ENCODE measurements around the gene CBLC. TPM values are rescaled to one million over a fixed set of nuclear protein-coding genes. Genes with fewer than 3 reads are reported as not detected.

CBLC gene
- total and polyA plus RNA-seq, 10 of the 15 experiments (the other 5 are each of a cell fraction or from before 2014, with no cell fraction given) = not detected

DNA sequence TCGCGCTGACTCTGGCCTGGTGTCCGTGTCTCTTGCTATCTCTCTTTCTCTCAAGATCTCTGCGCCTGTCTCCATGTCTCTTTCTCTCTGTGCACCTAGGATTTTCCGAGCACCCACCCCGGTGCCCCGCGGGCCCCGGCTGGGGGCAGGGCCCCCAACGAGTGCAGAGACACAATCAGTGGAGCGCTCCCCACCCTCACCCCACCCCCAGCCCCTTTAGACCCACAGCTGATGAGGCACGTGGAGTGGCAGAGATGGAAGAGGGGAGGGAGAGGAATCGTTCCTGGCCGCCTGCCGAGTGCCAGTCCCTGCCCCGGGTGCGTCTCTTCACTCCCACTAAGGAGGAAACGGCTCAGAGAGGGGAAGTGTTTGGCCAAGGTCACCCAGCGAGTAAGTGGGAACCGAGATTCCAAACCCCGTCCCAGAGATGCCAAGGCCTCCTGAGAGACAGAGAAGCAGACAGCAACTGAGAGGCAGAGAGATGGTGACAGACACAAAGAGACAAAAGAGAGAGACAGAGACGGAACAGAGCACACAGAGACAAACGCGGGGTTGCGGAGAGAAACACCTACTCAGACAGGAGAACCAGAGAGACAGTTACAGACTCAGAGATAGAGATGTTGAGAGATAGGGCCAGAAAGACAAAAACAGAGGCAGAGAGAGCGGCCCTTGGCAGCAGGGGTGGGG, 29.8 kb upstream of the CBLC start (continued):
- TF ChIP-seq, protein P1, sequence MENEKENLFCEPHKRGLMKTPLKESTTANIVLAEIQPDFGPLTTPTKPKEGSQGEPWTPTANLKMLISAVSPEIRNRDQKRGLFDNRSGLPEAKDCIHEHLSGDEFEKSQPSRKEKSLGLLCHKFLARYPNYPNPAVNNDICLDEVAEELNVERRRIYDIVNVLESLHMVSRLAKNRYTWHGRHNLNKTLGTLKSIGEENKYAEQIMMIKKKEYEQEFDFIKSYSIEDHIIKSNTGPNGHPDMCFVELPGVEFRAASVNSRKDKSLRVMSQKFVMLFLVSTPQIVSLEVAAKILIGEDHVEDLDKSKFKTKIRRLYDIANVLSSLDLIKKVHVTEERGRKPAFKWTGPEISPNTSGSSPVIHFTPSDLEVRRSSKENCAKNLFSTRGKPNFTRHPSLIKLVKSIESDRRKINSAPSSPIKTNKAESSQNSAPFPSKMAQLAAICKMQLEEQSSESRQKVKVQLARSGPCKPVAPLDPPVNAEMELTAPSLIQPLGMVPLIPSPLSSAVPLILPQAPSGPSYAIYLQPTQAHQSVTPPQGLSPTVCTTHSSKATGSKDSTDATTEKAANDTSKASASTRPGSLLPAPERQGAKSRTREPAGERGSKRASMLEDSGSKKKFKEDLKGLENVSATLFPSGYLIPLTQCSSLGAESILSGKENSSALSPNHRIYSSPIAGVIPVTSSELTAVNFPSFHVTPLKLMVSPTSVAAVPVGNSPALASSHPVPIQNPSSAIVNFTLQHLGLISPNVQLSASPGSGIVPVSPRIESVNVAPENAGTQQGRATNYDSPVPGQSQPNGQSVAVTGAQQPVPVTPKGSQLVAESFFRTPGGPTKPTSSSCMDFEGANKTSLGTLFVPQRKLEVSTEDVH (IDR thresholded peaks at IDR 0.05; ENCODE audit: low read depth, partially characterized antibody) = no peak
- TF ChIP-seq IKZF1 (conservative IDR thresholded peaks at IDR 0.05) (peak; percentile 6; the same call in 1 of the 2 replicates), GATAD2B (conservative IDR thresholded peaks at IDR 0.05; ENCODE audit: low read depth) (no peak), CREB1 (IDR thresholded peaks at IDR 0.05; ENCODE audit: low read depth) (no peak), STAT1 (conservative IDR thresholded peaks at IDR 0.05) (no peak), EP300 (IDR thresholded peaks at IDR 0.05; ENCODE audit: borderline replicate concordance in 1 of 2, control insufficient read depth in 1 of 2, low read depth in 2 of 2, low read length in 2 of 2) (no peak), BACH1 (IDR thresholded peaks at IDR 0.05; ENCODE audit: borderline replicate concordance) (0 out of 2 replicates have a peak, but pooled peaks have one; percentile 4), TCF3 (IDR thresholded peaks at IDR 0.05; ENCODE audit: borderline replicate concordance, insufficient read depth, low read depth, low read length) (no peak), SMAD1 (IDR thresholded peaks at IDR 0.05; ENCODE audit: low read depth, partially characterized antibody) (peak; percentile 27), PML (IDR thresholded peaks at IDR 0.05; ENCODE audit: low read length) (no peak), YY1 (IDR thresholded peaks at IDR 0.05; ENCODE audit: low read depth, low read length) (no peak)
- TF ChIP-seq, protein P2, sequence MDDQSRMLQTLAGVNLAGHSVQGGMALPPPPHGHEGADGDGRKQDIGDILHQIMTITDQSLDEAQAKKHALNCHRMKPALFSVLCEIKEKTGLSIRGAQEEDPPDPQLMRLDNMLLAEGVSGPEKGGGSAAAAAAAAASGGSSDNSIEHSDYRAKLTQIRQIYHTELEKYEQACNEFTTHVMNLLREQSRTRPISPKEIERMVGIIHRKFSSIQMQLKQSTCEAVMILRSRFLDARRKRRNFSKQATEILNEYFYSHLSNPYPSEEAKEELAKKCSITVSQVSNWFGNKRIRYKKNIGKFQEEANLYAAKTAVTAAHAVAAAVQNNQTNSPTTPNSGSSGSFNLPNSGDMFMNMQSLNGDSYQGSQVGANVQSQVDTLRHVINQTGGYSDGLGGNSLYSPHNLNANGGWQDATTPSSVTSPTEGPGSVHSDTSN (IDR thresholded peaks at IDR 0.05; ENCODE audit: insufficient replicate concordance, low read depth, low read length) = no peak
- TF ChIP-seq, protein P3, sequence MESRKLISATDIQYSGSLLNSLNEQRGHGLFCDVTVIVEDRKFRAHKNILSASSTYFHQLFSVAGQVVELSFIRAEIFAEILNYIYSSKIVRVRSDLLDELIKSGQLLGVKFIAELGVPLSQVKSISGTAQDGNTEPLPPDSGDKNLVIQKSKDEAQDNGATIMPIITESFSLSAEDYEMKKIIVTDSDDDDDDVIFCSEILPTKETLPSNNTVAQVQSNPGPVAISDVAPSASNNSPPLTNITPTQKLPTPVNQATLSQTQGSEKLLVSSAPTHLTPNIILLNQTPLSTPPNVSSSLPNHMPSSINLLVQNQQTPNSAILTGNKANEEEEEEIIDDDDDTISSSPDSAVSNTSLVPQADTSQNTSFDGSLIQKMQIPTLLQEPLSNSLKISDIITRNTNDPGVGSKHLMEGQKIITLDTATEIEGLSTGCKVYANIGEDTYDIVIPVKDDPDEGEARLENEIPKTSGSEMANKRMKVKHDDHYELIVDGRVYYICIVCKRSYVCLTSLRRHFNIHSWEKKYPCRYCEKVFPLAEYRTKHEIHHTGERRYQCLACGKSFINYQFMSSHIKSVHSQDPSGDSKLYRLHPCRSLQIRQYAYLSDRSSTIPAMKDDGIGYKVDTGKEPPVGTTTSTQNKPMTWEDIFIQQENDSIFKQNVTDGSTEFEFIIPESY (IDR thresholded peaks at IDR 0.05) = no peak
- TF ChIP-seq, protein P4, sequence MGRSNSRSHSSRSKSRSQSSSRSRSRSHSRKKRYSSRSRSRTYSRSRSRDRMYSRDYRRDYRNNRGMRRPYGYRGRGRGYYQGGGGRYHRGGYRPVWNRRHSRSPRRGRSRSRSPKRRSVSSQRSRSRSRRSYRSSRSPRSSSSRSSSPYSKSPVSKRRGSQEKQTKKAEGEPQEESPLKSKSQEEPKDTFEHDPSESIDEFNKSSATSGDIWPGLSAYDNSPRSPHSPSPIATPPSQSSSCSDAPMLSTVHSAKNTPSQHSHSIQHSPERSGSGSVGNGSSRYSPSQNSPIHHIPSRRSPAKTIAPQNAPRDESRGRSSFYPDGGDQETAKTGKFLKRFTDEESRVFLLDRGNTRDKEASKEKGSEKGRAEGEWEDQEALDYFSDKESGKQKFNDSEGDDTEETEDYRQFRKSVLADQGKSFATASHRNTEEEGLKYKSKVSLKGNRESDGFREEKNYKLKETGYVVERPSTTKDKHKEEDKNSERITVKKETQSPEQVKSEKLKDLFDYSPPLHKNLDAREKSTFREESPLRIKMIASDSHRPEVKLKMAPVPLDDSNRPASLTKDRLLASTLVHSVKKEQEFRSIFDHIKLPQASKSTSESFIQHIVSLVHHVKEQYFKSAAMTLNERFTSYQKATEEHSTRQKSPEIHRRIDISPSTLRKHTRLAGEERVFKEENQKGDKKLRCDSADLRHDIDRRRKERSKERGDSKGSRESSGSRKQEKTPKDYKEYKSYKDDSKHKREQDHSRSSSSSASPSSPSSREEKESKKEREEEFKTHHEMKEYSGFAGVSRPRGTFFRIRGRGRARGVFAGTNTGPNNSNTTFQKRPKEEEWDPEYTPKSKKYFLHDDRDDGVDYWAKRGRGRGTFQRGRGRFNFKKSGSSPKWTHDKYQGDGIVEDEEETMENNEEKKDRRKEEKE (IDR thresholded peaks at IDR 0.05) = no peak
- TF ChIP-seq, protein P5, sequence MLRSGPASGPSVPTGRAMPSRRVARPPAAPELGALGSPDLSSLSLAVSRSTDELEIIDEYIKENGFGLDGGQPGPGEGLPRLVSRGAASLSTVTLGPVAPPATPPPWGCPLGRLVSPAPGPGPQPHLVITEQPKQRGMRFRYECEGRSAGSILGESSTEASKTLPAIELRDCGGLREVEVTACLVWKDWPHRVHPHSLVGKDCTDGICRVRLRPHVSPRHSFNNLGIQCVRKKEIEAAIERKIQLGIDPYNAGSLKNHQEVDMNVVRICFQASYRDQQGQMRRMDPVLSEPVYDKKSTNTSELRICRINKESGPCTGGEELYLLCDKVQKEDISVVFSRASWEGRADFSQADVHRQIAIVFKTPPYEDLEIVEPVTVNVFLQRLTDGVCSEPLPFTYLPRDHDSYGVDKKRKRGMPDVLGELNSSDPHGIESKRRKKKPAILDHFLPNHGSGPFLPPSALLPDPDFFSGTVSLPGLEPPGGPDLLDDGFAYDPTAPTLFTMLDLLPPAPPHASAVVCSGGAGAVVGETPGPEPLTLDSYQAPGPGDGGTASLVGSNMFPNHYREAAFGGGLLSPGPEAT (IDR thresholded peaks at IDR 0.05; ENCODE audit: low read depth) = 0 out of 2 replicates have a peak, but pooled peaks have one; percentile 11
- TF ChIP-seq, protein P6, sequence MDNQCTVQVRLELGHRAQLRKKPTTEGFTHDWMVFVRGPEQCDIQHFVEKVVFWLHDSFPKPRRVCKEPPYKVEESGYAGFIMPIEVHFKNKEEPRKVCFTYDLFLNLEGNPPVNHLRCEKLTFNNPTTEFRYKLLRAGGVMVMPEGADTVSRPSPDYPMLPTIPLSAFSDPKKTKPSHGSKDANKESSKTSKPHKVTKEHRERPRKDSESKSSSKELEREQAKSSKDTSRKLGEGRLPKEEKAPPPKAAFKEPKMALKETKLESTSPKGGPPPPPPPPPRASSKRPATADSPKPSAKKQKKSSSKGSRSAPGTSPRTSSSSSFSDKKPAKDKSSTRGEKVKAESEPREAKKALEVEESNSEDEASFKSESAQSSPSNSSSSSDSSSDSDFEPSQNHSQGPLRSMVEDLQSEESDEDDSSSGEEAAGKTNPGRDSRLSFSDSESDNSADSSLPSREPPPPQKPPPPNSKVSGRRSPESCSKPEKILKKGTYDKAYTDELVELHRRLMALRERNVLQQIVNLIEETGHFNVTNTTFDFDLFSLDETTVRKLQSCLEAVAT (IDR thresholded peaks at IDR 0.05) = peak; percentile 66; the same call in 1 of the 2 replicates

Data from GM12878 (cell line).